Smooth muscle cell (in vitro differentiated cells): ENCODE data around the gene SLC39A9. TPM values are rescaled to one million over a fixed set of nuclear protein-coding genes. Genes with fewer than 3 reads are reported as not detected.

ENCODE experiments used
- DNase-seq: peaks from one replicate; lab custom pipeline; 2025; ENCODE audit not compliant: unreplicated experiment; lab: John Stamatoyannopoulos, UW
- H2AFZ ChIP-seq: fragments of 200-600 bp; sonication (generic); 2 replicates; pipeline ENCODE4 v1.6.0; 2016; ENCODE audit warnings: antibody characterized with exemption, low read depth, mild to moderate bottlenecking
- H3F3A ChIP-seq: fragments of 200-600 bp; sonication (generic); 2 replicates; pipeline ENCODE4 v1.6.0; 2017; ENCODE audit warnings: antibody characterized with exemption, low read depth
- H3K27ac ChIP-seq: fragments of 200-600 bp; sonication (generic); 2 replicates; pipeline ENCODE4 v1.5.1; 2016; ENCODE audit warnings: low read depth, mild to moderate bottlenecking
- H3K27me3 ChIP-seq: fragments of 200-600 bp; sonication (generic); 2 replicates; pipeline ENCODE4 v1.6.1; 2016; ENCODE audit warnings: low read depth, mild to moderate bottlenecking
- H3K36me3 ChIP-seq: fragments of 200-600 bp; sonication (generic); 2 replicates; pipeline ENCODE4 v1.5.1; 2016; ENCODE audit warnings: low read depth
- H3K4me1 ChIP-seq: fragments of 200-600 bp; sonication (generic); 2 replicates; pipeline ENCODE4 v1.5.1; 2016; ENCODE audit warnings: low read depth
- H3K4me2 ChIP-seq: fragments of 200-600 bp; sonication (generic); 2 replicates; pipeline ENCODE4 v1.6.0; 2016; ENCODE audit warnings: mild to moderate bottlenecking
- H3K4me3 ChIP-seq: fragments of 200-600 bp; sonication (generic); 2 replicates; pipeline ENCODE4 v1.5.1; 2016; ENCODE audit warnings: mild to moderate bottlenecking
- H3K79me2 ChIP-seq: fragments of 200-600 bp; sonication (generic); 2 replicates; pipeline ENCODE4 v1.6.0; 2016; ENCODE audit warnings: low read depth, mild to moderate bottlenecking
- H3K9ac ChIP-seq: fragments of 200-600 bp; sonication (generic); 2 replicates; pipeline ENCODE4 v1.6.0; 2016; ENCODE audit warnings: low read depth
- H3K9me3 ChIP-seq: fragments of 200-600 bp; sonication (generic); replicated peaks from 2 replicates; pipeline ENCODE4 v1.5.1; 2016; ENCODE audit warnings: low read depth
- H4K20me1 ChIP-seq: fragments of 200-600 bp; sonication (generic); 2 replicates; pipeline ENCODE4 v1.6.0; 2016; ENCODE audit warnings: low read depth
- WGBS: methylation state at CpG from one replicate; pipeline ENCODE4 v1.1.7; 2016; ENCODE audit warnings: low lambda C conversion rate; 5-methylcytosine and 5-hydroxymethylcytosine counted together
- polyA plus RNA-seq: library from polyadenylated mRNA; unstranded; fragments of >200 nt; fragmentation: Nextera tagmentation; extraction: Ambion mirVana; gene quantifications from 2 replicates; pipeline ENCODE4 v1.2.1, GENCODE V29; 2016
- total RNA-seq: library from RNA; depleted of rRNA; stranded (reverse); fragments of >200 nt; gene quantifications from 2 replicates; pipeline ENCODE4 v1.2.3, GENCODE V29; 2014
- TF ChIP-seq, protein P1 (sequence below): fragments of 200-600 bp; sonication (generic); IDR thresholded peaks from 2 replicates; pipeline ENCODE4 v1.5.1; 2017; ENCODE audit warnings: borderline replicate concordance, mild to moderate bottlenecking, antibody characterized with exemption; ENCODE audit not compliant: insufficient read depth, poor library complexity, severe bottlenecking

SLC39A9 gene
- total and polyA plus RNA-seq, 2 experiments from 2014 or later = 42.8 to 106 TPM

DNA sequence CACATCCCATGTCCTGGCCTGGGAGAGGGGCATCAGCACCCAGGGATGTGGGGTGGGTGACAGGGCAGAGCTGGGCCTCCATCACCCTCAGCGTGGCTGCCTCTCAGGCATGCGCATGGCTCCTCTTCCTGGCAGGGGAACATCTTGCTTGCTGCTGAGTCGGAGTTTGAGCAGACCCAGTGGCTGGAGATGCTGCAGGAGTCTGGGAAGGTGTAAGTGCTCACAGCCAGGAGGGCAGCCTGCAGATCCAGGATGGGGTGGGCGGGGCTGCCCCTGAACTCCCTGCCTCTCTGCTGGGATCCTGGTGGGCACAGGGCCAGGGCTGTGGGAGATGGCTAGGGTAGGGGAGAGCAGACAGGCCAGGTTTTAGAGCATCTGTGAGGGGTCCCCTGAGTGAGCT, 102.2 kb downstream of the SLC39A9 start:
- no peaks in the 10 kb centered on the region for H3K9me3 ChIP-seq
- H4K20me1 ChIP-seq = no peaks in the 10 kb centered on the region
- no peaks in the 10 kb centered on the region for H3K36me3 ChIP-seq
- H3K79me2 ChIP-seq = no peaks in the 10 kb centered on the region
- TF ChIP-seq, protein P1, sequence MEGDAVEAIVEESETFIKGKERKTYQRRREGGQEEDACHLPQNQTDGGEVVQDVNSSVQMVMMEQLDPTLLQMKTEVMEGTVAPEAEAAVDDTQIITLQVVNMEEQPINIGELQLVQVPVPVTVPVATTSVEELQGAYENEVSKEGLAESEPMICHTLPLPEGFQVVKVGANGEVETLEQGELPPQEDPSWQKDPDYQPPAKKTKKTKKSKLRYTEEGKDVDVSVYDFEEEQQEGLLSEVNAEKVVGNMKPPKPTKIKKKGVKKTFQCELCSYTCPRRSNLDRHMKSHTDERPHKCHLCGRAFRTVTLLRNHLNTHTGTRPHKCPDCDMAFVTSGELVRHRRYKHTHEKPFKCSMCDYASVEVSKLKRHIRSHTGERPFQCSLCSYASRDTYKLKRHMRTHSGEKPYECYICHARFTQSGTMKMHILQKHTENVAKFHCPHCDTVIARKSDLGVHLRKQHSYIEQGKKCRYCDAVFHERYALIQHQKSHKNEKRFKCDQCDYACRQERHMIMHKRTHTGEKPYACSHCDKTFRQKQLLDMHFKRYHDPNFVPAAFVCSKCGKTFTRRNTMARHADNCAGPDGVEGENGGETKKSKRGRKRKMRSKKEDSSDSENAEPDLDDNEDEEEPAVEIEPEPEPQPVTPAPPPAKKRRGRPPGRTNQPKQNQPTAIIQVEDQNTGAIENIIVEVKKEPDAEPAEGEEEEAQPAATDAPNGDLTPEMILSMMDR = no peak
- H3F3A ChIP-seq = no peaks in the 10 kb centered on the region
- no peak overlapping the region for H3K9ac ChIP-seq
- H2AFZ ChIP-seq = no peak overlapping the region
- WGBS = 85% methylated on average over 4 of the region's 4 CpGs
- H3K4me2 ChIP-seq = no peak overlapping the region
- no peaks in the 10 kb centered on the region for H3K4me1 ChIP-seq
- DNase-seq = no peak
- H3K4me3 ChIP-seq = no peak overlapping the region
- H3K27me3 ChIP-seq = no peaks in the 10 kb centered on the region
- H3K27ac ChIP-seq = no peak overlapping the region

DNA sequence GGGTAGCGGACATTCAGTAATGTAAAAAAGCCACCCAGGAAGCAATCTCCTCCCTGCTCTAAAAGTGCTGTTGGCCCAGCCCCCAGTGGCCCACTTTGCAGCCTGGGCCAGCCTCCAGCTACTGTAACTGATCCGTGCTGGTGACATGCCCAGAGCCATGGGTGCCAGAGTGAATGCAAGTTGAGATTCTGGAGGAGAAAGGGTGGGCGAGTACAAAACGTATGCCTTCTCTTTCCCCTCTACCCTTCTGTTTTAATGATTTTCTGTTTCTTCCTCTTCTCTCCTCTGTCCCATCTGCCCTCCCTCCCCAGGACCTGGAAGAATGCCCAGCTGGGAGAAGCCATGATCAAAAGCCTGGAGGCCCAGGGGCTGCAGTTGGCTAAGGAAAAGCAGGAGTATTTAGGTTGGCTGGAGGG, 102.9 kb downstream of the SLC39A9 start:
- WGBS = 84% methylated on average over 4 of the region's 4 CpGs
- Histone ChIP-seq H3F3A (no peaks in the 10 kb centered on the region), H3K4me2 (no peak overlapping the region), H3K4me3 (no peak overlapping the region), H3K79me2 (no peaks in the 10 kb centered on the region), H2AFZ (no peak overlapping the region), H3K4me1 (no peaks in the 10 kb centered on the region), H3K9ac (no peak overlapping the region), H3K27ac (no peak overlapping the region), H4K20me1 (no peaks in the 10 kb centered on the region), H3K9me3 (no peaks in the 10 kb centered on the region), H3K36me3 (no peaks in the 10 kb centered on the region), H3K27me3 (no peaks in the 10 kb centered on the region)
- no peak for DNase-seq
- TF ChIP-seq, protein P1 = no peak

DNA sequence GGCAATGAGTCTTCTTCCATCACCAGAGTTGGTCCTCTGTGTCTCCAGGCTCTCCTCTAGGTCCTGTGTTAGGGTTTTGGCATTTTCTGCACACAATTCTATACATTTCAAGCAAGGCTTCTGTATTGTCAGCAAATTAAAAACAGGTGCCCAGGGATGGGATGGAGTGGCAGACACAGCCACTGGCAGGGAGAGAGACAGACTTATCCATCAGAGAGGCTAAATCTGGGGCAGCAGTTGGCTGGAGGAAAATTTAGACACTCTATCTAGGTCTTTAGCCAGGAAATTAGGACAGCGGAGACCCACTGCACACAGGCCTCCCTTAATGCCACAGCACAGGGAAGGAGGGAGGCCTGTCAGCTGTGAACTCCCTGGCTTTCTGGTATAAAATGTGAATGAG, 106.3 kb downstream of the SLC39A9 start:
- no peak overlapping the region for H2AFZ ChIP-seq
- no peak overlapping the region for H3K27ac ChIP-seq
- H3F3A ChIP-seq = no peaks in the 10 kb centered on the region
- H3K79me2 ChIP-seq = no peaks in the 10 kb centered on the region
- H3K27me3 ChIP-seq = no peaks in the 10 kb centered on the region
- no peaks in the 10 kb centered on the region for H3K9me3 ChIP-seq
- no peak for DNase-seq
- no peak overlapping the region for H3K4me2 ChIP-seq
- H3K4me1 ChIP-seq = no peaks in the 10 kb centered on the region
- no peaks in the 10 kb centered on the region for H3K36me3 ChIP-seq
- TF ChIP-seq, protein P1 = no peak
- no peak overlapping the region for H3K9ac ChIP-seq
- no peak overlapping the region for H3K4me3 ChIP-seq
- H4K20me1 ChIP-seq = no peaks in the 10 kb centered on the region
- WGBS = 100% methylated on average over 1 of the region's 1 CpG
